ENCODE measurements around the gene XIST. TPM values are rescaled to one million over a fixed set of nuclear protein-coding genes. Genes with fewer than 3 reads are reported as not detected.

XIST gene
- 0.29 TPM in 1 of 2 replicates, not detected in the other for total RNA-seq

DNA sequence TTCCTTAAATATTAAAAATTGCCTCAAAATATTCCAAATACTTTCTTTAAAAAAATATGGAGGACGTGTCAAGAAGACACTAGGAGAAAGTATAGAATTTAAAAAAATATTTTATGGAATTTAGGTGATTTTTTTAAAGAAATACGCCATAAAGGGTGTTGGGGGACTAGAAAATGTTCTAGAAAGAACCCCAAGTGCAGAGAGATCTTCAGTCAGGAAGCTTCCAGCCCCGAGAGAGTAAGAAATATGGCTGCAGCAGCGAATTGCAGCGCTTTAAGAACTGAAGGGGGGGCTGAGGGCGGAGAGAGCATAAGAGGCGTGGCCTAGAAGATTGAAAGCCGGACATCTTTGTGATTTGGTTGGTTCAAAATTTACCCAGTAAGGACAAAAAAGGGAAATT is at the start of gene XIST:
Gene XIST, minus strand, starts transcription at position 248 of the 400 bp plus-strand sequence.

Measured in smooth muscle cell of trachea (primary cell).